Erythroblast (primary cell): ENCODE data around the gene C1QL2.

ENCODE experiments used
- GATA1 ChIP-seq: IDR thresholded peaks from 2 replicates; pipeline ENCODE4 v1.6.1; 2011; ENCODE audit warnings: low read depth, mild to moderate bottlenecking, control low read depth, low read length, moderate library complexity
- POLR2A ChIP-seq: IDR thresholded peaks from 2 replicates; pipeline ENCODE4 v1.6.1; 2011; ENCODE audit warnings: mild to moderate bottlenecking, low read length

DNA sequence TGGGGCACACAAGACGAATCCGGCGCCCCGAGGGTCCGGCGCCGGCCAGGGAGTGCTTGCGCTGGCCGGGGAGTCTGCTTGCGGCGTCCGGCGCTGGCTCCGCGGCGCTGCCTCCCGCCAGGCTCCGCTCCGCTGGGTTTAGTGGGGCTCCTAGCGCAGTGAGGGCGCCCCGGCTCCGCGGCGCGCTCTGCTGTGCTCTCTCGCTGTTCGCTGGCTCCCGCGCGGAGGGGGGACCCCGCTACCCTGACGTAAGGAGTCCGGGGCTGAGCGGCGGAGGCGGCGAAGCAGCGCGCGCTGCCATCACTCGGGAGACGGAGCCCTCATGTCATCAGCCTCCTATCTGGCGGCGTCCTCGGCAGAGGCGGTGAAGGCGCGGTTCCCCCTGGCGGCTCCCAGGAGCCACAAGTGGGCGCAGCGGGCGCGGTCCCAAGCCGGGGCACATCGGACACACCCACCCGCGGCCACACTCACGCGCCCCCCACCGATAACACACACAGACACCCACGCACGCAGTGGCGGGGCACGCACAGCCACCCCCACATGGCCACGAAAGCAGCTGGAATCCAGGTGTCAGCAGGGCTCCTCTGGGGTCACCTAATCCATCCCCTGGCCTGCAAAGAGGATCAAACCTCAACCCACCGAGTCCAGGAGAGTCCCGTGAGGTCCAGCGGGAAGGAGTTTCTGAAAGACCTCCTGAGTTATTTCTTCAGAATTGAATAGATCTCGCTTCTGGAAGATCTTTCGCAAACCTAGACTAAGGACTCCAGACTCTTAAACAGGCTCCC lies at the start of gene C1QL2:
- TF ChIP-seq POLR2A = no peak
- no peak for TF ChIP-seq GATA1
